Fibroblast of peridontal ligament (primary cell): ENCODE results near the gene CFAP43.
A peak's percentile ranks its signal among the peaks of the same experiment; 100 is the strongest.

Source experiments
- DNase-seq: peaks from one replicate; pipeline ENCODE4 v3.0.0-alpha.2; 2010; ENCODE audit errors: extremely low read depth

Gene CFAP43

DNA sequence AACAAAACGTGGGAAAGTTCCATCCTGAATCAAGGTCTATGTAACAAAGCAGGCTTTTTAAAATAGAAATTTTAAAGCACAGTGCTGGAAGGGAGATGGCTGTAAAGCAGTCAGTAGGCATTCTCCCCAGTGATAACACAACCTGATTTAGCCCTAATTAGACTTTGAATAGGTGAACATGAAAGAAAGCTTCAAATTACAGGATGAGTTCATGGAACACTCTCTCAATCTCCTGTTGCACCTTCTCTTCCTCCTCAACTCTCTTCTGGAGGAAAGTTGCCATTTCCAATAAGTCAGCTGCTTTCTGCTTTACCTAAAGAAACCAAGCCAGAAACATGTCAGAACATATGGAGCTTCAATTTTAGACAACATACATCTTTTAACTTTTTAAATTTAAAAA lies 90.1 kb downstream of the CFAP43 start:
- no peak for DNase-seq

DNA sequence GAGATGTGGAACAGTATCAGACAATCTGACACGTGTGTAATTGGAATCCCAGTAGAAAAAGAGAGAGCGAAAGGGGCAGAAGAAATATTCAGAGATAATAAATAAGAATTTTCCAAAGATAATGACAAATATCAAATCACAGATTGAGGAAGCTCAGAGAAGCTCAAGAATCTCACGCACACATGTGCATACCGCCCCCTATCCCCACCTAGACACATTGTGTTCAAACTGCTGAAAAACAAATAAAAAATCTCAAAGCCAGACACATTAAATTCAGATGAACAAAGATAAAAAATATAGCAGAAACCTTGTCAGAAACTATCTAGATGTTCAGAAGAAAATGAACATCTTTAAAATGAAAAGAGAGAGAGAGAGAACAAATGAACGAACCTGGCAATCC lies 92.9 kb downstream of the CFAP43 start:
- DNase-seq = no peak

DNA sequence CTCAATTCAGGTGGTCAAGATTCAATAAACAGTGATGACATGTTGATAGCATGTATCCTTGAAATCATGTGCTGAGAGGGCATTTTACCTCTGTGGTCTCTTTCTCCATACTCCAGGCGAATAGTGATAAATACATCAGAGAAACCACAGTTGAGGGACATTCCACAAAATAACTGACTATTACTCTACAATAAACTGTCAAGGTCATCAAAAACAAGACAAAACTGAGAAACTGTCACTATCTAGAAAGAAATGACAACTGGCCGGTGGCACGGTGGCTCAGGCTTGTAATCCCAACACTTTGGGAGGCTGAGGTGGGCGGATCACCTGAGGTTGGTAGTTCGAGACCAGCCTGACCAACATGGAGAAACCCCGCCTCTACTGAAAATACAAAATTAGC lies 94.0 kb downstream of the CFAP43 start:
- DNase-seq = no peak

DNA sequence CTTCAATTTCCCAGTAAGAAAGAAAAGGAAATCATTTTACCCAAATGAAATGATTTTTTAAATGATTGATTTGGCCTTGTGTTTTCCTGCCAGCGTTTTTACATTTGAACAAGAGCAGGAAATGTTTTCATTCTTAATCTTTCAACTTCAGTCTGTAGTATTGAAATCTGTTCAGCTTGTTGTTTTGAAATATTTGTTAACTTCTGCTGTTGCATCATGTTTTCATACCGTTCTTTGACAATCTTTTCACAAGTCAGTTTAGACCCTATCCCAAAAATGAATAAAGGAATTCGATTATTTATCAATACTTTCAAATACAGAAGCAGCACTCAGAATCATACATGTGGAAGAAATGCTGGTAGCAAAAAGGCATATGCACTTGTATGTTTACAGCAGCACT lies 102.1 kb downstream of the CFAP43 start:
- no peak for DNase-seq

DNA sequence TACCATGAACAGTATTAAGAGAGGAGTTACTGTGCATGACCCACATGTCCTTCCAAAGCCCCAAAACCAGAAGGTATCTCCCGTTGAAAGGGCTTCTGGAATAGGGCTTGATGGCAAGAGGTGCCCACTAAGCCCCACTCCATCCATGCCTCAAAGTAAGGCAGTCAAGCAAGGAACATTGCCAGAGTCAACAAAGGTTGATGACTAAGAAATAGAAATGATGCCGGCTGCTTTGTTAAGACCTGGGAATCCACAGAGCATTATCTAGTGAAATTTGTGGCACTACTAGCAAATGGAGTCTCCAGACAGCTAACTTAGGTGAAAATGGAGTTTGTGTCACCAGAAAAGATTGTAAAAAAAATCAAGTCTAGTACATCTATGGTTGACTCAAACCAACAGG lies 104.0 kb downstream of the CFAP43 start:
- DNase-seq = peak; percentile 13

DNA sequence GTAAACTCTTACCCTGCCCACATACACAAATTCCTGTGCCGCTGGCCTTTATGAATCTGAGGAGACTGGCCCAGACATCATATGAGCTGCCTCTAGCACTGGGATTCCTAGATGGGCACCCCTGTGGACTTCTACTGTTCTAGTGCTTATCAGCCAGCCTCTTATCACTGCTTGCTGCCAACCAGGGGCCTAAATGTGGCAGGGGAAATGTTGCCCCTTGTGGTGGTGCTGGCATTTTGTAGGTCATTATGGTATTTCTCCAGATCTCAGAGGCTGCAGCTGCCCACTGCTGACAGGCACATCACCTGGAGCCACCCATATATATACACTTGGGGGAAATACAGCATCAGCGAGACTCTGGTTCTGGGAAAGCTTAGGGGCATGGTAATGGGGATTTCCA lies 104.8 kb downstream of the CFAP43 start:
- no peak for DNase-seq

DNA sequence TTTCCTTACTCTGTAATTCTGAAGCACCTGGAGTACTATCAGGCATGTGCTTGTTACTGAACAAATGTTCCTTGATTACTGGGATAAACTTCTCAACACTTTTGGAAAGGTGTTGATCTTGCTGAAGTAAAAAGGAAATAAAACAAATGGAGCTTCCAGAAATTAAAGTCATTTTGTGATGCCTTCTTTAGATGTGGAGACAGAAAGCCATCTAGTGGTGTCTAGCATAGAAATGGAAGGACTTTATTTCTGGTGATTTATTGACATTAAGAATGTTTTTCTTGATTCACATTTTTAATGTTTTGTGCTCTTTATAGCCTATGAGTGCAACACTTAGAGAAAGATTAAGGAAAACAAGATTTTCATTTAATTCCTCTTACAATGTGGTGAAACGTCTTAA lies 108.8 kb downstream of the CFAP43 start:
- DNase-seq = peak; percentile 62

DNA sequence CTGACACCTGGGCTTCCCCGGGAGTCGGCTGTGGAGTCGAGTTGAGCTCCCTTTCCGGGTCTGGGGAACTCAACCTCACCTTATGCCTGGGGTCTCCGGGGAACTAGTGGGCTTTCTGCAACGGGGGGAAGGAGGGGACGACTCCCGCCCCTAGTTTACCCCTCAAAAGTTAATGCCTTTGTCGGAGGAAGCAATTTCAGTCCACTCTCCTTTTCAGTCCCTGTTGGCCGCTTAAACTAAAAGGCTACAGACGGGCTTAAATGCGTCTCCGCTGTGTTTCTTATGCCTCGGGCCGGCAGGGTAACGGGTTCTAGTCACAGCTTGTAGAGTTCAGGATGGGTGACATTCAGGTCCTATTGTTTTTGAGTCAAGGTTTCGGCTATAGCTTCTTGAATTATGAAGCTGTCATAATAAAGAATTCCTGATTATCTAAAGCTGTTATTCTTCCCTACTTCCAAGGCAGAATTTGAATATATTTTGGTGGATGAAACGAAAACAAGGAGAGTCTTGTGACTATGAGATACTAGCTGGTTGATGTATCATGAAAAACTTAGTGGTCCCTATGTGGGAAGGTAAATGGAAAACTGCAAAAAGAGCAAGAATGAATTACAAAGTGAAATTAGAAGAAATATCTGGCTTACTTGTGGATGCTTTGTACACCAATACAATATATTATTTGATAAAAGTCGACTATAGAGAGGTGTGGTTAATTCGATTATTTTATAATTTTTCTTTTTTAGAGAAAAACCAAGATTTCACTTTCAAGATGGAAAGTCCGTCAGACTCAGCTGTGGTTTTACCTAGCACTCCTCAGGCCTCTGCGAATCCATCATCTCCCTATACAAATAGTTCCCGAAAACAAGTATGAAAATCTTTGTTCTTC lies 109.7 kb downstream of the CFAP43 start:
- peak; percentile 16 for DNase-seq

DNA sequence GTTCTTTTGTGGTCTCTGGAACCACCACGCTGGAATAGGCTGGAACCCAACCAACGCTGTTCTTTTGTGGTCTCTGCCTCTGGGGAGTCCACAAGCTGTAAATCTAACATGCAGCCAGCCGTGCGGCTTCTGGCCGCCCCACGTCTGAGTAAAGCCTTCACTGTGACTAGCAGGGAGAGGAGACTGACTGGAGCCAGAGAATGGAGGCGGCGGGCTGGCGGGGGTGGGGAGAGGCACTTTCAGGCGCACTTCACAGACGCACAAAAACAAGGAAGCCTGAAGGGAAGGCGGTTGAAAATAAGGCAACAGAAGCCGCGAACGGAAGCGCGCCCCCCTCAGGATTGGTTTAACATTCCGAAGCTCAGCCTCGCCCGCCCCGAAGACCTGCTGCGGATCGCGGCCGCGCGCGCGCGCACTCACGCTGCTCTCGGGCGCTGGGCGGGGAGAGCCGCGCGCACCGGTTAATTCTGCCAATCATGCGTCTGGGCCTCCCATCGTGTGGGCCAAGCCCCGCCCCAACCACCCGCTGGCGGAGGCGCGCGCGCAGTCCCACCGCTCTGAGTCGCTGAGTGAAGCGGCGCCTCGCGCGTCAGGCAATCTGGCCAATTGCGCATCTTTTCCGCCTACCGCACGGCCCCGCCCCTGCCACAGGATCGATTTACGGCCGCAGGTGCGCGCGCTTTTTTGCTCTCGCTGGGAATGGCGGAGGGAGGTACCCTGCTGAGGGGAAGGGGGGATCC lies 110.5 kb downstream of the CFAP43 start, which contains the start of gene SFR1:
Gene SFR1, plus strand, starts transcription at position 687 of the 740 bp plus-strand sequence. Its CDS starts 13 bp downstream, at position 700.
- DNase-seq = peak; percentile 95

DNA sequence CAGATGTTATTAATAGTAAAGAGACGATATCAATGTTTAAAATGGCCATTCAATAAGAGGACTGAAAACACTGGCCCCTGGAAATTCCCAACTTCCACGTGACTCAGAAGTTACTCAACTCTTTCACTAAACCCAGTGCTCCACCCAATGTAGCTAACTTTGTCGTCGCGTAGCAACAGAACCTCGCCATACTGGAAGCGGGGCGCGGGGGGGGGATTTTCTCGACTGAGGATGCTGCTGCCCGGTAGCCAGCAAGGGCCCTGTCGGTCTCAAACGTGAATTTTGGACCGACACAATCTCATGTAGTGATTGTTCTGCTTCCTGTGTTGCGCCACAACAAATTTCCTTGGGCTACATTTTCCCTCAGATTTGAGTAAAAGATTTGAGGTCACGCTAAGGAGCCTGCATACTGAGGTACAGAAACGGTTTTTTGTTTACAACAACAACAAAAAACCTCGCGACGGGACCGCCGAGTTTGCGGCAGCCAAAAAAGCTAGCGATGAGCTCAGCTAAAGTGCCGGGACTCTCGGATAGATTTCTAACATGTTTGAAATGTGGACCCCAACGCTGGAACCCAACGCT lies 111.2 kb downstream of the CFAP43 start:
- DNase-seq = peak; percentile 98

DNA sequence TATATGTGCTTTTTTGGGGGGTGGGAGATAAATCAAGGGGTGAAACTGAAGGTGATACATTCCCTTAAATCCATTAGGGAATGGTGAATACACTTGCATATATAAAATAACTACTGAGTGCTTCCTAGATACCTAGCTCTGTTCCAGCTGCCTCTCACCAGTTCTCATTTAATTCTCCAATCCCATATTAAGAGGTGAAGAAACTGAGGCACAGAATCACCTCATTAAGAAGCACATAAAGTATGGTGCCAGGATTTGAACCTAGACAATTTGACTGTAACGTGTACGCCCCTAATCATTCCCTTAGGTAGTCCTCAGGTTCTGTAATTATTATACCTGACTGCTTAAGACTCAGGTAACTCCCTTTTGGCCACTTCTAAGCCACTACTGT lies 111.7 kb downstream of the CFAP43 start:
- DNase-seq = peak; percentile 7

DNA sequence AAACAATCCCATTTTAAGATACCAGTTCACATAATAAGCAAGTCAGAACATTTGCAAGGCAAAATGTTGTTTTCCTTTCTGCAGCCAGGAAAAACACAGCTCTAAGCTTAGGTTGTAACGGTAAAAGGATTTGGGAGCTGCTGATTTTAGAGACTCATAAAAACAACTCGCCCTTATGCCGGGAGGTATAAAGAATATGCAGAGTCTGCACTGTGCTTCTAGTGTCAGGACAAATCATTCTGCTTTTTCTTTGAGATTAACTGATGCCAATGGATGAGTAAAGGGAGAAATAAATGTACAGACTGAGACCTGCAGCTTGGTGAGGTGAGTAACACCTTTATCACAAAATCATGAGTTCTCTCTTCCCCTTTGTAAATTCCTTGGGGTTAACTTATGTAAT lies 112.2 kb downstream of the CFAP43 start:
- peak; percentile 21 for DNase-seq

DNA sequence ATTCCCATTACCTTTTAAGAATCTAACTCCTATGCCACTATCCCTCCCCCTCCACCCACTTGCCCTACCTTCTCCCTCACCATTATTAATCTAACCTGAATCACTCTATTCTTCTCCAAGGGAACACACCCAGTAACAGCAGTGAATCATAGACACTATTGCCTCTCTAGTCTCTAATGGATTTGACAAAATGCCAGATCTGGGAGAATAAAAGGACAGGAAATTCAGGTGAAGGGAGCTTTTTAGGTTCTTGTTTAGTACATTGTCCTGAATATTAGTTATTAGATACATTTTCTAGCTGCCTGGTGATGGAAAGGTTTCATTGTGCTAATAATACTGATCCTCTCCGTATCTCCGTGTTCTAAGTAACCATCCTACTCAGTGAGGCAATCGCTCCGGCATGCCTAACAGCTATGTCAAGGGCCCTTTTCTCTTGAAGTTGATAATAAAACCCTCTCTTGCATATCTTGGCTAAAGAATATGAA lies 114.3 kb downstream of the CFAP43 start:
- DNase-seq = no peak

DNA sequence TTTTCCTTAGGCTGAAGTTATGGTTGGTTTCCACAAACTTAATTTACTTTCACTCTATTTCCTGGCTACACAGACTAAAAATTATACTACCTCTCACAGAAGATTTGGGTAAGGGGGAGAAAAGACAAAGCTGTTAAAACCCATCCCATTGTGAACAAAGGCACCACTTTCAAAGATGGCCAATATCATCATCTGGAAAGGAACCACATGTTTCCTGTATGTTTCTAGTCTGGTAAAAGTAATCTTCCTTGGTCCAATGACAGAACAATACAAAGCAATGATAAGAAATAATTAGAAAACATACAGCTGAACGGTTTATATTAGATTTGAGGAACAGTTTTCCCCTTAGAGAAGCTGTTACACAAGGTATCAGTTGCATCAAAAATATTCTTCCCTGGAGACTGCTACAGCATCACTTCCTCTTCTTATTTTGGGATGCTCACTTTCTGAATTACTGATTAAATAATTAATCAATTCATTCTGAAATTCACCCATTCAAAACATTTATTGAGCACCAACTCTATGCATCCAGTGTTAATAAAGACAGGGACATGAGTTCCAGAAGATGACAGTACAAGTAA lies 118.7 kb downstream of the CFAP43 start:
- DNase-seq = no peak

DNA sequence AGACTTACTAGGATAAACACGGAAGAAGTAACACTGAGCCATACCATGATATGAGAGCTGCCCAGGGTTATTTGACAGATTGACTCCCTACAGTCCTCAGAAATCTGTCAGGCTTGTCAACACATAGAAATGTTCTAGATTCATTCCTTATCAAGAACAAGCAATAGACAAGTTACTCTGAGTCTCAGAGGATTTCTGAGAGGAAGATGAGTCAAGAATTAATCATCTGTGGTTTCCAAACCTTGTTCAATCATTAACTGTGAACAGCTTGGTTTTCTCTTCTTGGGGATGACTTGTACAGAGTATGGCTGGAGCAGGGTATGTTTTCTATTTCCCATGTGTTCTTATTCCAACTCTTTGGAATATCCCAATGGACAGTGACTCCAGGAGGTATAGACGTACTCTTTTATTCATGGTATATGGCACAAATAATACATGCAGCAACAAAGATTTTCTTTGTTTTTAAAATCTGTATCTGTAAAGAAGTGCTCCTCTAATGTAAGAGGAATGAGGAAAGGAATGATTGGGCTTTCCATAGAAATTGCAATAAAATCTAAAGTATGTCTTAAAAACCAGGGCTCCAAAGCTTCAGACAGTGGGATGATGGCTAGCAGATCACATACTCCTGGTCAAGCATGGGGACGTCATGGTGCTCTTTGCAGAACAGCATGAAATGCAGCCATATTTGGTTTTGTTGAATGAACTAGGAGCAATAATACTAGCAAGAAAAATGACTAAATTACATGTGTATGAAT lies 122.1 kb downstream of the CFAP43 start:
- DNase-seq = peak; percentile 67

DNA sequence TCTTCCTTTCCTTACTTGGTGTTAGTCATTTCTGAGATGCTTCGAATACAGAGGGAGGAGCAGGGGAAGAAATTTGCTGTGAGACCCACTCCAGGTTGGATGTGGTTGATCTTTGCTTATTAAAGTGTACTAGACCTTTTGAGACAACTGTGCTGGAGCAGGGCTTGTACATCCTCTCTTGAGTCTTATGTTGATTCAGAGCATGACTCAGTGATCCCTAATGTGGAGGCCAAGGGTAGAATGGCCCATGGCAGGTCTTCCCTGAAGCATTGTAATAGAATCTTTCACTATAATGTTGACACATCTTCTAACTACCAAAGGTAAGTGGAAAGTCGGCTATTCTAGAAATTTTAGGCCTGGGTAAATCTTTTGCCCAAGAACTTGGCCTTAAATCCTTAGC lies 127.2 kb downstream of the CFAP43 start:
- no peak for DNase-seq

DNA sequence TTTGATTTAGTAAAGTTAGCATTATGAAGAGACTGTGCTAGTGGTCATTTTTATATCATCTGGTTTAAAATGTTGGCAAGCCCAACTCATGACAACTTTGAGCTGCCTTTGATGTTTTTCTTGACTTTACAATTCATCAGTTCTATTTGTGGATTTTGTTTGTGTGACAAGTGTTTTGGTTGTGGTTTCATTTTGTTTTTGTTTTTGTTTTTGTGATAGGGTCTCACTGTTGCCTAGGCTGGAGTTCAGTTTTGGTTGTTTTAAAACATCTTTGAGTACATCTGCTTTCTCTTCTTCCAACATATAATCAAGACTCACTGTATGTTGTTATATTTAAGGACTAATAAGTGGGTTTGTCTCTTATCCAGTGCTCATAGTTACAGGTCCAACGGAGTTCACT lies 127.7 kb downstream of the CFAP43 start:
- DNase-seq = no peak

DNA sequence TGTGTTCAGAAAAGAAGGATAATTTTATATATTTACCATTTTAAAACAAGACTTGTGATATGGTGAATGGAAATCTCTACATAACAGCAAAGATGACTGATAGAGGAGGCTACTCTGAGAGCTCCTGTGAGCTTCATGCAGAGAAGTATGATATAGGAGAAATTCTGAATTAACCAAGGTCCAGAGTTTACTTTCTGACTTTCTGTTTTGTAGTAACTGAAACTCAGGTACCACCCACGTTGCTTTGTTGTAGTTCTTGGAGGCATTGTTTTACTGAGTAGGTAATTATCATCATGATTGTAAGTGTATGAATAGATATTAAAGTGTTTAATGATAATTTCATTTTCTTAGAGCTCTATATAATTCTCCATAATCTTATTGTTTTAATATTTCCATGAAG lies 128.2 kb downstream of the CFAP43 start:
- no peak for DNase-seq

DNA sequence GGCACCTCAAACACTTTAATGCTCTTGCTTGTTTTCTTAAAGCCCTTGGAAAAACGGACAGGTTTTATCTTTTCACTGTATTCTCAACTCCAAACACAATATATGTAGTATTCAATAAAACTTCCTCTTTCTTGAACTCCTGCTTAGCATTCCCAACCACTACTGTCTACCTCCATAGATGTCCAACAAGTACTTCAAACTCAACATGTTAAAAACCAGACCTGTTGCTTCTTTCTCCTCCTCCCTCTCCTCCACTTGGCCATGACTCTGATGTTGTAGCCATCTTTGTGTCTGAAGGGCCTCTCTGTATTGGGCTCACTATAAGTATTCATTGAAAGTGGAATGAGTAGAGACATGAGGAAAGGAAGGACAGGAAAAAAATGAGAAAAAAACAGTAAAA lies 130.3 kb downstream of the CFAP43 start:
- no peak for DNase-seq

DNA sequence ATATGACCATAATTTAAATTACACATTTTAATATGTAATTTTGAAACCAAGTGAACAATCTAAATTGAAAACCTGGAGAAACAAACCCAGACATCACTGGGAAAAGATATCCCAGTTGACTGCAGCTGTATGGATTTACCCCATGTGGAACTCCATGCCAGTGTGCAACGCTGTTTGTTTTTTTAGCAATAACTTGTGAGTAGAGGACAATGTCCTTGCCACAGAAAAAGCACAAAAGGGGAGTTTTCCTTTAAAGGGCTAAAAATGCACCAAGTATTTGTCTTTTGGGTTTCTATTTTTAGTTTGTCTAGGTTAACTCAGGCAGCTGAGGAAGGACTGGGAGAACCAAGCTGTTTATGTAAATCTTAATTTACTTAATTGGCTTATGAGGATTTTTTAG lies 131.4 kb downstream of the CFAP43 start:
- DNase-seq = peak; percentile 20

DNA sequence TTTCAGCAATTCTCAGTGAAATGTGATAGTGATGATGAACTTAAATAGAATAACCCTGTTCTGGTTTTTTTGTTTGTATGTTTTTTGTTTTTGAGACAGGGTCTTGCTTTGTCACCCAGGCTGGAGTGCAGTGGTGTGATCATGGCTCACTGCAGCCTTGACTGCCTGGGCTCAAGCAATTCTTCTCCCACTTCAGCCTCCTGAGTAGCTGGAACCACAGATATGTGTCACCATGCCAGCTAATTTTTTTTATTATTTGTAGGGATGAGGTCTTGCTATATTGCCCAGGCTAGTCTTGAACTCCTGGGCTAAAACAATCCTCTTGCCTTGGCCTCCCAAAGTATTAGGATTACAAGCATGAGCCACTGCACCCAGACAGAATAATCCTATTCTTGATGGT lies 132.2 kb downstream of the CFAP43 start:
- peak; percentile 14 for DNase-seq
